Stimulated activated CD4-positive, alpha-beta T cell treated with anti-CD3 and anti-CD28 coated beads, TNF-alpha, amount 100 ng/mL, for 24 hours (primary cell): ENCODE measurements around the gene LLGL1.

Experiments used
- DNase-seq, 3 experiments: peaks; one replicate each; pipeline ENCODE4 v3.0.0-alpha.2; 2020; ENCODE audit warnings: low read depth in 3 of 3

Gene LLGL1

GRCh38 chr17:18252160-18252559 is 26.7 kb downstream of the LLGL1 start:
- no peak for DNase-seq

GRCh38 chr17:18253187-18253884 is 27.9 kb downstream of the LLGL1 start:
- DNase-seq, result no peak

- DNase-seq, result no peak
Measured at GRCh38 chr17:18253947-18254821, 28.7 kb downstream of the LLGL1 start.

GRCh38 chr17:18254888-18255649 is 29.6 kb downstream of the LLGL1 start:
- DNase-seq, result no peak

- no peak for DNase-seq
Measured at GRCh38 chr17:18256351-18256750, 30.9 kb downstream of the LLGL1 start.

GRCh38 chr17:18256776-18257175 is 31.3 kb downstream of the LLGL1 start:
- DNase-seq, result no peak

GRCh38 chr17:18257268-18257981 is 32.0 kb downstream of the LLGL1 start:
- peak in 1 of 3 experiments; percentile 33 for DNase-seq

GRCh38 chr17:18257982-18258355 is 32.5 kb downstream of the LLGL1 start:
- peak; percentile 16 to 54 (median 23) for DNase-seq

GRCh38 chr17:18258356-18259038 is 33.1 kb downstream of the LLGL1 start, which contains the start of gene FLII:
Gene FLII, minus strand, starts transcription at chr17:18258738. Its CDS starts 48 bp downstream, at chr17:18258690.
- DNase-seq, result peak; percentile 31 to 55 (median 37)

- no peak for DNase-seq
Measured at GRCh38 chr17:18259621-18260331, 34.3 kb downstream of the LLGL1 start.

- DNase-seq, result peak; percentile 86 to 93 (median 86)
Measured at GRCh38 chr17:18260332-18261145, 35.1 kb downstream of the LLGL1 start, which contains the start of gene MIEF2. Gene MIEF2, plus strand, starts transcription at chr17:18260662. Its CDS starts 2,059 bp downstream, at chr17:18262721.

- DNase-seq, result peak in 1 of 3 experiments; percentile 22
Measured at GRCh38 chr17:18261146-18261515, 35.7 kb downstream of the LLGL1 start.

- no peak for DNase-seq
Measured at GRCh38 chr17:18261659-18262058, 36.2 kb downstream of the LLGL1 start.

- DNase-seq, result no peak
Measured at GRCh38 chr17:18262111-18262510, 36.7 kb downstream of the LLGL1 start.

- no peak for DNase-seq
Measured at GRCh38 chr17:18262641-18263040, 37.2 kb downstream of the LLGL1 start.

GRCh38 chr17:18263885-18264682 is 38.6 kb downstream of the LLGL1 start:
- DNase-seq, result no peak

GRCh38 chr17:18267366-18267765 is 41.9 kb downstream of the LLGL1 start:
- no peak for DNase-seq

- DNase-seq, result no peak
Measured at GRCh38 chr17:18267927-18268711, 42.7 kb downstream of the LLGL1 start.
